Bronchus fibroblast of lung (primary cell): ENCODE measurements around the gene CACNB2. TPM values are rescaled to one million over a fixed set of nuclear protein-coding genes. Genes with fewer than 3 reads are reported as not detected.

ENCODE experiments used
- total RNA-seq: library from RNA; depleted of rRNA; stranded (reverse); fragments of >200 nt; gene quantifications from 2 replicates; pipeline ENCODE4 v1.2.3, GENCODE V29; 2015

Gene CACNB2
- 2.2 and 2.7 TPM in 2 replicates for total RNA-seq

GRCh38 chr10:18140149-18140956, at the start of gene CACNB2:
CACNB2 (plus strand) TSS chr10:18140424.

Other genes with a start within 250 kb of the CACNB2 start
- gene SLC39A12, start 188.5 kb upstream of the CACNB2 start, total RNA-seq, result not detected in 2 replicates